ENCODE measurements around the gene FCAMR.
"Not testable (repeated sequence)": the region's sequence is repeated elsewhere in the genome, so short reads cannot be mapped to it uniquely, and the experiment has no call there.

FCAMR gene

DNA sequence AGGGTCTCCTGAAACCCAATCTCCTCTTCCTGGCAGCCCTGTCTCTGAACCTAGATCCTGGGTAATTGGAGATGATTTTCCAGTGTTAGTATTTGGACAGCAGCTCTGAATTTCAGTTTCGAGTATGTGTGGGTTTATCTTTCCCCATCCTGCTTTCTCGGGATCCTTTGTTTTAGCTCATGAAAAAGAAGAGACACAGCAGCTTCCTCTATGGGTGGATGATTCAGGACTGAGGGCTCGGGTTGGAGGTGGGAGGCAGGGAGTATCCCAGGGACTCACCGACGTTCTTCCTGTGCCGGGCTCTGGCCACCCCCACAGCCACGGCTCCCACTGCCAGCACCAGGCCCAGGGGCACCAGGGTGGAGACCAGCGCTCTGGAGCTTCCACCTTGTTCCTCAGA is 38.1 kb downstream of the FCAMR start:
- DNase-seq (ENCODE audit: low read depth in 2 of 2) = no peak

DNA sequence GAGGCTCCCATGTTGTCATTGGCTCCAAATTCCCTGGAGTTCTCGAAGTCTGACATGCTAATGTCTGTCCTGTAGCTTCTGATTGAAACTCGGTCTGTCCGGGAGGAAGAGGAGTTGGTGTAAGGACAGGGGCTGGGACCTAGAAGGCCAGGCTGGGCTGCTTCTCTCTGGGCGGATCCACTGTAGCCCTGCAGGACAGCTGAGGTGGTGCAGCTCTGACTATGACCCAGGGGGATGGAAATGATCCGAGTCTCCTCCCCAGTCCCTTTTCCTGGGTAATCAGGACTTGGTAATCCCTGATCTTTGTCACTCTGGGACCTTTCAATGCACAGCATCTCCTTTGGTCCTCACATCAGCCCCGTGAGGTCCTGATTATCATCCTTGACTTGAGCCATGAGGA is 38.6 kb downstream of the FCAMR start:
- no peak for DNase-seq (ENCODE audit: low read depth in 2 of 2)

DNA sequence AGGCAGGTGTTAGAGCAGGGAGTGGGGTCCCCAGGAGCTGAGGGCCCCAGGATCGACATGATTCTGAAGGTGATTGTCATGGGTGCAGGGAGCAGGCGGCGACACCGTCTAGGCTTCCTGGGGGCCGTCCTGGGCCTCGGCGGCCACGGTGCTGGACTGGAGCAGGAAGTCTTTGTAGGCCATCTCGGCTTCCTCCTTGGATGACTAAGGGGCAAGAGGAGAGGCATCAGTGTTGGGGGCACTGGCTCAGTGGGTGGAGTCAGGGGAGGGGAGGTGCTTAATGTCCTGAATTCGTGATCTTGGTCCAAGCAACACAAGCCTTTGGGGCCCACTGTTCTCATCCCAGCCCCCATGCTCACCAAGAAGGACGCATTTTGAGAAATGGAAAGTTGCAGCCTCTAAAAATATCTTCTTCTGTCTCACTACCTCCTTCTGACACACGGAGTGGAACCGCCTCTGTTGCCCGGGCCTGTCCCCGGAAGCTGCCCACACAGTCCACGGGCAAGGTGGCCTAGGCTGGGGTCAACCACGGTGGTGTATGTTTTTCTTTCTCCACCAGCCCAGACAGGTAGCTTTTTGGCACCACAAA is 40.0 kb downstream of the FCAMR start:
- DNase-seq (ENCODE audit: low read depth in 2 of 2) = no peak

- no peak for DNase-seq (ENCODE audit: low read depth in 2 of 2)
These were observed 40.7 kb downstream of the FCAMR start for GRCh38 chr1:206929524-206929923.

GRCh38 chr1:206926286-206926685 is 44.0 kb downstream of the FCAMR start:
- no peak for DNase-seq (ENCODE audit: low read depth in 2 of 2)

DNA sequence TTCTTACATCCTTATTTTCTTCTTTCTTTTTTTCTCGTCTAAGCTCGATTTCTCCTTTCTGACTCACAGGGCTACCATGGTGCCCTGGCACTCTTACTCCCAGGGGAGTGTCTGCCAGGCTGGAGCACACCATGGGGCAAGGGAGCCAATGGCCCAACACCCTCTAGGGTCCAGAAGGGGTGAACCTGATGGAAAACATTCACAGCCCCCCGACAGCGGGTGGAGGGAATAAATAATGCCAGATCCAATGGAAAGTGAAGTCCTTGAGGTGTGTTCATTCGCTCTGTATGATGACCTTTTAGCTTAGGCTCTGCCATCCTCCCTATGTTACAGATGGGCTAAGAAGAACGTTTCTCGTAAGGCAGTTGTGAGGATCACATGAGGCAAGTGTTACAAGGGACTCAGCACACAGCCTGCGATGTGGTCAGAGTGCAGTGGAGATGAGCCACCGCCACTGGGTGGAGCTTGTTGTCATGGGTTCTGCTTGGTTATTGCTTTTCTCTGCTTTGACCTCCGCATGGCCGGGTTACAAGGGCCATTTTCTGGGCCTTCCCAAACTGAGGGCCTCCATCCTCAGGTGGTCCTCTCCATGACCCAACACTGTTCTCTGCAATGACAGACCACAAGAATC is 45.0 kb downstream of the FCAMR start:
- no peak for DNase-seq (ENCODE audit: low read depth in 2 of 2)

DNA sequence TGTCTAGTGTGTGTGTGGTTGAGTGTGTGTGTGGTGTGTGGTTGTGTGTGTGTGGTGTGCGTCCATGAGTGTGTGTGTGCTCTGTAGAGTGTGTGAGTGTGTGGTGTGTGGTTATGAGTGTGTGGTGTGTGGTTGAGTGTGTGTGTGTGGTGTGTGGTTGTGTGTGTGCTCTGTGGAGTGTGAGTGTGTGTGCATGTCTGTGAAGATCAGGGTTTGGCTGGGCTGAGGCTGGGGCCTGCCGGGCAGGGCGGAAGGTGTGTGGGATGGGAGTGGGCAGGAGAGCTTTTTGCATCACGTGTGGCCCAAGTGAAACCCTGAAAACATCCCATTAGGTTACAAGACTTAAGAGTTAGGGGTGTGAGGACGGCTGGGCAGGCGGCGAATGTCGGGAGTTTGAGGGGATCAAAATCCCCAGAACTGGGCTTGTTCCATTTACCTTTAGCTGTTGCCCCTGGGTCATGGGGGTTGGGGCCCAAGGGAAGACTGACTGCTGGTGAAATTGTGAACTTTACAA is 45.6 kb downstream of the FCAMR start:
- no peak for DNase-seq (ENCODE audit: low read depth in 2 of 2)

DNA sequence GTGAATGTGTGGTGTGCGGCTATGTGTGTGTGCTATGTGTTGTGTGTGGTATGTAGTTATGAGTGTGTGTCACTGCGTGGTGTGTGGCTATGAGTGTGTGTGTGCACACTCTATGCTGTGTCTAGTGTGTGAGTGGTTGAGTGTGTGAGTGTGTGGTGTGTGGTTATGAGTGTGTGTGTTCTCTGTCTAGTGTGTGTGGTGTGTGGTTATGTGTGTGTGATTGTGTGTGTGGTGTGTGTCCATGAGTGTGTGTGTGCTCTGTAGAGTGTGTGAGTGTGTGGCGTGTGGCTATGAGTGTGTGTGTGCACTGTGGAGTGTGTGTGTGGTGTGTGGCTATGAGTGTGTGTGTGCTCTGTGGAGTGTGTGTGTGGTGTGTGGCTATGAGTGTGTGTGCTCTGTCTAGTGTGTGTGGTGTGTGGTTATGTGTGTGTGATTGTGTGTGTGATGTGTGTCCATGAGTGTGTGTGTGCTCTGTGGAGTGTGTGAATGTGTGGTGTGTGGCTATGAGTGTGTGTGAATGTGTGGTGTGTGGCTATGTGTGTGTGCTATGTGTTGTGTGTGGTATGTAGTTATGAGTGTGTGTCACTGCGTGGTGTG is 46.2 kb downstream of the FCAMR start:
- DNase-seq (ENCODE audit: low read depth in 2 of 2) = not testable (repeated sequence)

GRCh38 chr1:206923009-206923960 is 47.0 kb downstream of the FCAMR start:
- no peak for DNase-seq (ENCODE audit: low read depth in 2 of 2)

GRCh38 chr1:206922524-206922923 is 47.7 kb downstream of the FCAMR start:
- DNase-seq (ENCODE audit: low read depth in 2 of 2) = no peak

DNA sequence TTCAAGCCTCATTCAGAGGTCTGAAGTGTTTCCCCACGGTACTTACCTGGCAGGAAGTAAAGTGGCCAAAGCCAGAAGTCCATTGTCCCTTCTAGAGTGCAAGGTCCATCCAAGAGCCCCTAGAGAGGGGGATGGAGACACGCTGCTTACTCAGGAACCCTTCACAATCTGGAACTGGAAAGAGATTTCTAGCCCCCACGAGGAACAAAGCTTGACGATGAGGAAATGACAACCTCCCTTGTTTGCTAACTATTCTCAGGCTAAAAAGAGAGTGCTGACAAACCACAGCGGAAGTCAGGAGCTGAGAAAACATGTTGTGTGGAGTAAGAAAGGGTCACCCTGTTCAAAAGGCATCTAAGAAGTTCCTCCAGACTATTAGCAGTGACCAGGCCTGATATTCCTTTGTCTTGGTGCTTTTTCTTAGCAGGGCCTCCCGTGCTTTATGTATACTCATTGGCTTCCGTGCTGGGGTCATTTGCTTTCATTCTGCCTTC is 48.4 kb downstream of the FCAMR start, which contains the start of gene FCMR:
Gene FCMR, minus strand, starts transcription at position 170 of the 494 bp plus-strand sequence. Its CDS starts 87 bp downstream, at position 83.
- DNase-seq (ENCODE audit: low read depth in 2 of 2) = no peak

- no peak for DNase-seq (ENCODE audit: low read depth in 2 of 2)
These were observed 52.2 kb downstream of the FCAMR start for GRCh38 chr1:206918076-206918475.

GRCh38 chr1:206916000-206916709 is 54.1 kb downstream of the FCAMR start:
- no peak for DNase-seq (ENCODE audit: low read depth in 2 of 2)

GRCh38 chr1:206915030-206915735 is 55.1 kb downstream of the FCAMR start:
- DNase-seq (ENCODE audit: low read depth in 2 of 2) = no peak

DNA sequence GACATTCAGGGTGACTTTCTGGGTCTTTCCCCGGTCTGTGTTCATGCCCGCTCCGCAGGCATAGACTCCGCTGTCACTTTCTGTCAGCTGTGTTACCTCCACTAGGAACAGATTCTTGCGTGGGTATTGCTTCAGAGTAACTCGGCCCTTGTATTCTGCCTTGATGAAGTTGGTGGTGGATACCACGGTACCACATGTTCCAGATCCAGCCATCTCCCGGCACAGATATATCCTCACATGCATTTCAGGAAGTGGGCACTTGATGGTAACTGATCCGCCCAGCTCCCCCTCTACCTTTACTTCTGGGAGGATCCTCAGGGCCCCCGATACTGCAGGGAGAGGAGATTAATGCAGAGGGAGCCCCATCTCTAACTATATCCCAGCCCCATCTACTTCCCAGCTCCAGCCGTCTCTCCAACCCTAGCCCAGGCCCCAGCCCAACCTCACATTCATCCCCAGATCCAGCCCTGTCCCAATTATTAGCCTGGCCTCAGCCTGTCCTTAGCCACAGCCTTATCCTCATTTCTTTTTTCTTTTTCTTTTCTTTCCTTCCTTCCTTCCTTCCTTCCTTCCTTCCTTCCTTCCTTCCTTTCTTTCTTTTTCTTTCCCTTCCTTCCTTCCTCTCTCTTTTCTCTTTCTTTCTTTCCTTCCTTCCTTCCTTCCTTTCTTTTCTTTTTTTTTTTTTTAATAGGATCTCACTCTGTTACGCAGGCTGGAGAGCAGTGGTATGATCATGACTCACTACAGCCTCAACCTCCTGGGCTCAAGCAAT is 56.3 kb downstream of the FCAMR start:
- DNase-seq (ENCODE audit: low read depth in 2 of 2) = no peak

DNA sequence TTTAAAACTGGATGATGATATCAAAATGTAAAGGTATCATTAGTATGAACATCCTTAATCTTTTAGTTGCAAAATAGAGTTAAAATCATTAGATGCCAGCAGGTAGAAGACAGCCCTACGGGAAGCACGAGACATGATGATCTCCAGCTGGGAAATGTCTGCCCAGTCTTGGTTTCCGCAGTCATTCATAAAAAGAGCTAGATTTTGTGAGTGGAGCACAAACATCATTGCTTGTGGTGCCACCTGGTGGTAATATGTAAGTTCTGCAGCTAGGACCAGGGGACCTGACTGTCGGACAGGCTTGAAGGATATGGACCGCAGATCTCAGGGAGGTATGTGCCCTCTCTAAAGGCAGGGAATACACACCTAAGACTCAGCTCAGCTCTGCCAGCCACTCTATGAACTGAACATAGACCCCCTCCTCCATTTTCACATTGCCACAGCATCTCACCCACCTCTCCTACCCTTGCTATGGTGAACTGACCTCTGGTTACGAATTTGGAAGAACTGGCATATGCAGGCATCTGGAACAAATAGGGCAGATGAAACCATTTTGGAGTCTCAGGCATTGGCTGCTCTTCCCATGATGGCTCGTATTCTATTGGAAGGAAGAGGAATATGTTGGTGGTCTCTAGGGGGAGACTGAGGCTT is 57.7 kb downstream of the FCAMR start:
- DNase-seq (ENCODE audit: low read depth in 2 of 2) = peak in 1 of 2 experiments; percentile 38

DNA sequence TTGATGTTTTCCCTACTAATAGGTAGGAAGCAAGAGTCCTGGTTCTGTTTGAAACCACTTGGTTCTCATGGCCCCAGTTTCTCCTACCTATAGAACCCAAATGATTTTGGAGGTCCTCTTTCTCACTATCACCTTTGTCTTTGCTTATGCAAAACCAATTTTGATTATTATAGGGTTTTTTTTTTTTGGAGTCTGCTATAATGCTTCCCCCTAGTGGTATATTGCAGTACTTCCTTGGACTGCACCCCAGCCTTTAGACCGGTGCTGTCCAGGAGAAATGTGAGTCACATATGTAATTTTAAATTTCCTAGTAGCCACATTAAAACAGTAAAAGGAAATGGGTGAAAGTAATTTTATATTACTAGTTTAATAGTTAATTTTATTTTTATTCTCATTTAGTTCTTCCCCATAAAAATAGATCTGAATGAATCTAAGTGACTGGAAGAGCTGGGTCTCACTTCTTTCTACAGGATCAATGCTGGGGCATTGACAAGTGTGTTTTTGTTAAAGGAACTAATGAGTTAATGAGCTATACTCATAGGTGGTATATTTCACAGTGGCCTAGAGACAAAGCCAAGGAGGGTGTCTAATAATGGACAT is 59.1 kb downstream of the FCAMR start:
- no peak for DNase-seq (ENCODE audit: low read depth in 2 of 2)

DNA sequence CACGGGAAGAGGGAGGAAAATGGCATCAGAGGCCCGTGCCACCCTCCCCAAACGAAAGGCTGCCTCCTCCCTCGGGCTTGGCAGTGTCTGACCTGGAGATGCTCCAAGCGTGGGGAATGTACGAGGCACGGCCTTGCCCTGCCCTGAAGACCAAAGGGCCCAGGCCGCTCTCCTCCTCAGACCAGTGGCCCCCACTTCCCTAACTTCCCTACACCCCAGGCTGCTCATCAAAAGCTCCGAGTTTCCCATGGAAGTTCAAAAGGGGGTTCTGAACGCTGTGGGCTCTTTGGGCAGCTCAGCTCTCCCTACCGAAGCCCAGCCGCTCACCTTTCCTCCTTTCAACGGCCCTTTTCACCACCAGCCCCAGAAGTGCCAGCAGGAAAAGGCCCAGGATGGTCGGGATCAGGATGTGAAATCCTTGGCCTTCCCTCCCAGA is 60.4 kb downstream of the FCAMR start:
- DNase-seq (ENCODE audit: low read depth in 2 of 2) = no peak

Measured in fibroblast of skin of left biceps (primary cell).